Upper lobe of left lung (tissue), 4 donors: Measurements from ENCODE around the gene PIK3R3.

Source experiments
- CTCF ChIP-seq, 6 experiments: fragments of 450-650 bp in 4 of 6; fragments of 200-600 bp in 2 of 6; sonication (generic) in 2 of 6; IDR thresholded peaks; one replicate each; pipeline ENCODE4 v1.5.1; 2016 to 2019; ENCODE audit warnings: antibody characterized with exemption in 6 of 6
- EP300 ChIP-seq, 4 donors: sonication (generic); formaldehyde crosslinking; IDR thresholded peaks; one replicate each; pipeline ENCODE4 v1.5.1; 2017; ENCODE audit warnings: antibody characterized with exemption in 4 of 4, control low read depth in 2 of 4
- POLR2A ChIP-seq, 4 donors: fragments of 450-650 bp; IDR thresholded peaks; one replicate each; pipeline ENCODE4 v1.5.1; 2016 to 2017; ENCODE audit warnings: antibody characterized with exemption in 4 of 4, mild to moderate bottlenecking in 2 of 4
- POLR2AphosphoS5 ChIP-seq, 2 donors: sonication (generic); formaldehyde crosslinking; IDR thresholded peaks; one replicate each; pipeline ENCODE4 v1.5.1; 2017; ENCODE audit warnings: antibody characterized with exemption in 2 of 2

GRCh38 chr1:46044116-46044515 lies 88.3 kb downstream of the PIK3R3 start:
- no peak for TF ChIP-seq CTCF (IDR thresholded peaks at IDR 0.05)
- no peak for TF ChIP-seq POLR2A (IDR thresholded peaks at IDR 0.05)
- TF ChIP-seq POLR2AphosphoS5 (IDR thresholded peaks at IDR 0.05), result no peak
- no peak for TF ChIP-seq EP300 (IDR thresholded peaks at IDR 0.05)
